ENCODE data around the gene PIMREG. TPM values are rescaled to one million over a fixed set of nuclear protein-coding genes. Genes with fewer than 3 reads are reported as not detected.

PIMREG gene
- total RNA-seq, 4 donors from 2014 or later, result 0.21 to 2.8 (median 0.84) TPM

- no peak for DNase-seq (ENCODE audit: low spot score in 2 of 2)
- 87 to 95% methylated on average over 1 of the region's 1 CpG for WGBS, 2 donors
- TF ChIP-seq POLR2A (IDR thresholded peaks at IDR 0.05), result no peak
- no peak for TF ChIP-seq CTCF (IDR thresholded peaks at IDR 0.05)
- no peak overlapping the region for H3K4me3 ChIP-seq (ENCODE audit: low read depth, poor library complexity, severe bottlenecking)
- intact Hi-C loops (cut with DNase I; ENCODE audit: low total_unique reads), result no loop called here
These were observed 31.2 kb upstream of the PIMREG start for GRCh38 chr17:6413065-6413464.

GRCh38 chr17:6415616-6416015 lies 28.6 kb upstream of the PIMREG start:
- TF ChIP-seq POLR2A (IDR thresholded peaks at IDR 0.05) (no peak), CTCF (IDR thresholded peaks at IDR 0.05) (no peak)
- 55 to 56% methylated on average over 8 of the region's 8 CpGs for WGBS, 2 donors
- H3K4me3 ChIP-seq (ENCODE audit: low read depth, poor library complexity, severe bottlenecking), result no peak overlapping the region
- DNase-seq (ENCODE audit: low spot score in 2 of 2), result no peak
- intact Hi-C loops (cut with DNase I; ENCODE audit: low total_unique reads), result no loop called here

- WGBS, 2 donors, result 16 to 25% methylated on average over 13 of the region's 13 CpGs
- no peak overlapping the region for H3K4me3 ChIP-seq (ENCODE audit: low read depth, poor library complexity, severe bottlenecking)
- intact Hi-C loops (cut with DNase I; ENCODE audit: low total_unique reads), result loop anchor here (2.0 to 10.0 kb wide), 2 partner anchors 831 to 1175 kb away; no protein-coding TSS in a partner anchor
- TF ChIP-seq CTCF (IDR thresholded peaks at IDR 0.05) (no peak), POLR2A (IDR thresholded peaks at IDR 0.05) (no peak)
- no peak for DNase-seq (ENCODE audit: low spot score in 2 of 2)
These were observed 24.0 kb upstream of the PIMREG start for GRCh38 chr17:6420173-6420641.

- WGBS, 2 donors, result 26 to 28% methylated on average over 11 to 13 of the region's 13 CpGs
- intact Hi-C loops (cut with DNase I; ENCODE audit: low total_unique reads), result loop anchor here (2.0 to 10.0 kb wide), 2 partner anchors 833 to 1177 kb away; no protein-coding TSS in a partner anchor
These were observed 22.3 kb upstream of the PIMREG start for GRCh38 chr17:6421700-6422604.

GRCh38 chr17:6422654-6423241 lies 21.5 kb upstream of the PIMREG start:
- no peak overlapping the region for H3K4me3 ChIP-seq (ENCODE audit: low read depth, poor library complexity, severe bottlenecking)
- TF ChIP-seq CTCF (IDR thresholded peaks at IDR 0.05), result no peak
- TF ChIP-seq POLR2A (IDR thresholded peaks at IDR 0.05), result no peak
- DNase-seq (ENCODE audit: low spot score in 2 of 2), result no peak
- 58 to 62% methylated on average over 13 of the region's 13 CpGs for WGBS, 2 donors
- intact Hi-C loops (cut with DNase I; ENCODE audit: low total_unique reads), result loop anchor here (10.0 kb wide), 1 partner anchor 1178 kb away; no protein-coding TSS in a partner anchor

More at GRCh38 chr17:6421700-6422604, 22.3 kb upstream of the PIMREG start:
- TF ChIP-seq POLR2A (IDR thresholded peaks at IDR 0.05) (no peak), CTCF (IDR thresholded peaks at IDR 0.05) (no peak)
- DNase-seq (ENCODE audit: low spot score in 2 of 2), result peak; percentile 66 to 95
- H3K4me3 ChIP-seq (ENCODE audit: low read depth, poor library complexity, severe bottlenecking), result no peak overlapping the region
